RWPE2 (cell line): ENCODE data around the gene SPPL3.

Experiments used
- ATAC-seq: fragments of 200-7000 bp; cut with Tn5 transposase; 3 replicates; pipeline ENCODE4 v1.9.1; 2021; ENCODE audit warnings: low read depth
- DNase-seq: peaks from one replicate; pipeline ENCODE4 v3.0.0-alpha.2; 2020; ENCODE audit warnings: low spot score
- H3K27ac ChIP-seq: fragments of 450-650 bp; 2 replicates; pipeline ENCODE4 v1.5.1; 2017; ENCODE audit warnings: mild to moderate bottlenecking; ENCODE audit not compliant: poor library complexity, severe bottlenecking
- H3K27me3 ChIP-seq: fragments of 250-450 bp; sonication (Bioruptor Pico); 2 replicates; pipeline ENCODE4 v1.5.1; 2021; ENCODE audit warnings: mild to moderate bottlenecking, moderate library complexity; ENCODE audit not compliant: insufficient read depth, poor library complexity, severe bottlenecking
- H3K36me3 ChIP-seq: fragments of 250-450 bp; sonication (Bioruptor Pico); 2 replicates; pipeline ENCODE4 v1.5.1; 2020; ENCODE audit warnings: low read depth, mild to moderate bottlenecking, moderate library complexity
- H3K4me1 ChIP-seq: fragments of 250-450 bp; sonication (Bioruptor Pico); 2 replicates; pipeline ENCODE4 v1.5.1; 2021; ENCODE audit warnings: mild to moderate bottlenecking, moderate library complexity; ENCODE audit not compliant: insufficient read depth, poor library complexity, severe bottlenecking
- H3K4me3 ChIP-seq: fragments of 250-450 bp; sonication (Bioruptor Pico); 2 replicates; pipeline ENCODE4 v1.5.1; 2021; ENCODE audit warnings: mild to moderate bottlenecking, moderate library complexity; ENCODE audit not compliant: severe bottlenecking
- H3K9me3 ChIP-seq: fragments of 250-450 bp; sonication (Bioruptor Pico); 2 replicates; pipeline ENCODE4 v1.5.1; 2021; ENCODE audit warnings: mild to moderate bottlenecking, moderate library complexity; ENCODE audit not compliant: severe bottlenecking
- TF ChIP-seq, protein P1 (sequence below): fragments of 450-650 bp; IDR thresholded peaks from one replicate; pipeline ENCODE4 v1.5.1; 2017; ENCODE audit warnings: mild to moderate bottlenecking, moderate library complexity; ENCODE audit not compliant: poor library complexity, severe bottlenecking

SPPL3 gene

DNA sequence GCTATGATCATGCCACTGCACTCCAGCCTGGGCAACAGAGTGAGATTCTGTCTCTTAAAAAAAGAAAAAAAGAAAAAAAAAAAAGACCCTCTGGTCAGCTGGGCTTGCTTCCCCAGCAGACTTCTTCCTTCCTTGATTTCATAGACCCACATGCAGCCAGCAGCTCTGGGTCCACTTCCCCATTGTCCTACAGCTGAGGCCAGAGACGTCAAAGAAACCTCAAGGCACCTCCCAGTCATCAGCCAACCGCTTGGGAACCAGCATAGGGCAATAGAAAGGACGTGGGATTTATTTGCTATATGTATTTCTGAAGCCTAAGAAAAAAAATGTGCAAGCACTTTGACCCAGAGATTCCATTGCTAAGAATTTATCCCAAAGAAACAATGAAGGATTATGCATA, 35.4 kb upstream of the SPPL3 start:
- ATAC-seq (no peak), DNase-seq (no peak)
- TF ChIP-seq, protein P1, sequence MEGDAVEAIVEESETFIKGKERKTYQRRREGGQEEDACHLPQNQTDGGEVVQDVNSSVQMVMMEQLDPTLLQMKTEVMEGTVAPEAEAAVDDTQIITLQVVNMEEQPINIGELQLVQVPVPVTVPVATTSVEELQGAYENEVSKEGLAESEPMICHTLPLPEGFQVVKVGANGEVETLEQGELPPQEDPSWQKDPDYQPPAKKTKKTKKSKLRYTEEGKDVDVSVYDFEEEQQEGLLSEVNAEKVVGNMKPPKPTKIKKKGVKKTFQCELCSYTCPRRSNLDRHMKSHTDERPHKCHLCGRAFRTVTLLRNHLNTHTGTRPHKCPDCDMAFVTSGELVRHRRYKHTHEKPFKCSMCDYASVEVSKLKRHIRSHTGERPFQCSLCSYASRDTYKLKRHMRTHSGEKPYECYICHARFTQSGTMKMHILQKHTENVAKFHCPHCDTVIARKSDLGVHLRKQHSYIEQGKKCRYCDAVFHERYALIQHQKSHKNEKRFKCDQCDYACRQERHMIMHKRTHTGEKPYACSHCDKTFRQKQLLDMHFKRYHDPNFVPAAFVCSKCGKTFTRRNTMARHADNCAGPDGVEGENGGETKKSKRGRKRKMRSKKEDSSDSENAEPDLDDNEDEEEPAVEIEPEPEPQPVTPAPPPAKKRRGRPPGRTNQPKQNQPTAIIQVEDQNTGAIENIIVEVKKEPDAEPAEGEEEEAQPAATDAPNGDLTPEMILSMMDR: no peak
- Histone ChIP-seq H3K4me3 (no peak overlapping the region), H3K27me3 (no peaks in the 10 kb centered on the region), H3K4me1 (no peaks in the 10 kb centered on the region), H3K9me3 (no peaks in the 10 kb centered on the region), H3K36me3 (no peaks in the 10 kb centered on the region), H3K27ac (no peak overlapping the region)

DNA sequence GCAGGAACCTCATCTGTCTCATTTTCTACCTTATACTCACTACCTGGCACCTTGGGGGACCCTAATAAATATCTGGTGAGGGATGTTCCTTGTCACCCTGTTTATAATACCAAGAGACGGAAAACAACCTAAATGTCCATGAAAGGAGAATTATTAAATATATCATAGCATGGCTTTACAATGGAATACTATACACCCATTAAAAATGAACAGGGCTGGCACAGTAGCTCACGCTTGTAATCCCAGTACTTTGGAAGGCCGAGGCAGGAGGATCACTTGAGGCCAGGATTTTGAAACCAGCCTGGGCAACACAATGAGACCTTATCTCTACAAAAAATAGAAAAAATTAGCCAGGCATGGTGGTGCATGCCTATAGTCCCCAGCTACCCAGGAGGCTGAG, 34.3 kb upstream of the SPPL3 start:
- Histone ChIP-seq H3K4me1 (no peaks in the 10 kb centered on the region), H3K9me3 (no peaks in the 10 kb centered on the region), H3K4me3 (no peak overlapping the region), H3K27me3 (no peaks in the 10 kb centered on the region), H3K27ac (no peak overlapping the region), H3K36me3 (no peaks in the 10 kb centered on the region)
- DNase-seq (no peak), ATAC-seq (no peak)
- TF ChIP-seq, protein P1: no peak

DNA sequence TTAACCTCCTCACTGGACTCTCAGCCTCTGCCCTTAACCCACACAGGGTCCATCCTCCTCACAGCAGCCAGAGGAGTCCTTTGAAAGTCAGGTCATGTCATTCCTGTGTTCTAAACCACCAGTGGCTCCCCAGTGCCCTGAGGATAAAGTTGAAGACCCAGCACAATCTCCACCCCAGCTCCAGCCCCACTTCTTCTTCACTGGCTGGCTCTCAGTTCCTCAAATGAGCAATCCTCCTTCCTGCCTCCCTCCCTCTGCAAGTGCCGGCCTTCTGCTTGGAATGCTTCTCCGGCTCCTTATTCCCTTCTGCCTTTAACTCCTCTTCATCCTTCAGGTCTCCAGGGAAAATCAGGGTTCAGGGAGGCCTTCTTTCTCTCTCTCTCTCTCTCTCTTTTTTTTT, 32.0 kb upstream of the SPPL3 start:
- Histone ChIP-seq H3K9me3 (no peaks in the 10 kb centered on the region), H3K4me3 (no peak overlapping the region), H3K27me3 (no peaks in the 10 kb centered on the region), H3K4me1 (no peaks in the 10 kb centered on the region), H3K36me3 (no peaks in the 10 kb centered on the region), H3K27ac (no peak overlapping the region)
- TF ChIP-seq, protein P1: no peak
- no peak for ATAC-seq
- DNase-seq: no peak

DNA sequence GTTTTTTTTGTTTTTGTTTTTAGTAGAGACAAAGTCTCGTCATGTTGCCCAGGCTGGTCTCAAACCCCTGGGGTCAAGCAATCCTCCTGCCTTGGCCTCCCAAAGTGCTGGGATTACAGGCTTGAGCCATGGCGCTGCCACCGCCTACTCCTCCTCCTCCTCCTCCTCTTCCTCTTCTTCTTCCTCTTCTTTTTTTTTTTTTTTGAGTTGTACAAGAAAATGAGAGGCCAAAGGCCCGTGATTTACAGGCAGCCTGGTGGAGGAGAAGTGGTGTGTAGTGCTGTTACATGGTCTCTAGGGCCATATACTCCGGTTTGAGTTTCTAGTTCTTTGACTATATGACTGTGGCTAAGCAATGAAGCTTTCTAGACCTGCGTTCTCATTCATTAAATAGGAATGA, 29.6 kb upstream of the SPPL3 start:
- ATAC-seq: no peak
- TF ChIP-seq, protein P1: no peak
- Histone ChIP-seq H3K27ac (no peak overlapping the region), H3K9me3 (no peaks in the 10 kb centered on the region), H3K4me3 (no peak overlapping the region), H3K36me3 (no peaks in the 10 kb centered on the region), H3K27me3 (no peaks in the 10 kb centered on the region), H3K4me1 (peaks cover 6% of the 10 kb centered on the region)
- no peak for DNase-seq

DNA sequence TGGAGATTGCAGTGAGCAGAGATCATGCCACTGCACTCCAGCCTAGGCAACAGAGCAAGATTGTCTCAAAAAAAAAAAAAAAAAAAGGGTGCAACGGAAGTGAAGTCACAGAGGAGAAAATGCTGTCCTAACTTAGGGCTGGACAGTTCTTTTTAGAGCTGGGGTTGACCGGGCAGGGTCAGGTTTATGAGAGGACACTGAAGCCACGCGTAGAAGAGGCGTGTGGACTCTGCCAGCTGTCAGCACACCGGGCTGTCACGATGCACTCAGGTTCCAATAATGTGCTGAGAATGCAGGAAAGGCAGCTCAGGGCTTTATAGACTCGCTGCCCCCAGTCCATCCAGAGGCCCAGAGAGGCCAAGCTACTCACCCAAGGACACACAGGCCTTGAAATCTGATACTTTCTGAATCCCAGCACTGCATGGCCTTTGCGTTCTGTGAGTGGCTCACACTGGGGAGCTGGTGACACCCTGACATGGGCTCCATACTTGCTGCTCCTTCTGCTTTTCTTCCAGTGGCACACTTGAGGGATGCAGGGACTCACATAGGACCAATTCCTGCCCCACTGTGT, 28.9 kb upstream of the SPPL3 start:
- no peaks in the 10 kb centered on the region for H3K9me3 ChIP-seq
- H3K27ac ChIP-seq: no peak overlapping the region
- H3K4me3 ChIP-seq: no peak overlapping the region
- no peaks in the 10 kb centered on the region for H3K27me3 ChIP-seq
- no peaks in the 10 kb centered on the region for H3K36me3 ChIP-seq
- H3K4me1 ChIP-seq: peaks cover 8% of the 10 kb centered on the region
- TF ChIP-seq, protein P1: no peak
- DNase-seq: no peak
- no peak for ATAC-seq
